NB4 (cell line): ENCODE results near the gene ASB6.

Experiments used
- POLR2A ChIP-seq: IDR thresholded peaks from 2 replicates; pipeline ENCODE4 v1.6.1; 2011; ENCODE audit warnings: mild to moderate bottlenecking; ENCODE audit not compliant: insufficient read length; ENCODE audit errors: extremely low read depth
- TF ChIP-seq, protein P1 (sequence below): IDR thresholded peaks from one replicate; pipeline ENCODE4 v1.5.1; 2012; ENCODE audit warnings: low read depth, low read length

DNA sequence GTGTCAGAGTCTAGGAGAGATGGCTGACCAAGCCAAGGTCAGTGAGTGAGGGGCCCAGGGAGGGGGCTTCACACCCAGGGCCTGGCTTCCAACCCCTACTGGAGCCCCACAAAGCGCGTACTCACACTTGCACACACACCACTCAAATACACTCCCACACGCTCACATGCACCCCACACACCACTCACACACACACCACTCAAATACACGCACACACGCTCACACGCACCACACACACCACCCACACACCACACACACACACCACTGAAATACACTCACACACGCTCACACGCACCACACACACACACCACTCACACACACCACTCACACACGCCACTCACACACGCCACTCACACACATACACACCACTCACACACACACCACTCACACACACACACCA is 5.7 kb upstream of the ASB6 start:
- no peak for TF ChIP-seq POLR2A
- TF ChIP-seq, protein P1, sequence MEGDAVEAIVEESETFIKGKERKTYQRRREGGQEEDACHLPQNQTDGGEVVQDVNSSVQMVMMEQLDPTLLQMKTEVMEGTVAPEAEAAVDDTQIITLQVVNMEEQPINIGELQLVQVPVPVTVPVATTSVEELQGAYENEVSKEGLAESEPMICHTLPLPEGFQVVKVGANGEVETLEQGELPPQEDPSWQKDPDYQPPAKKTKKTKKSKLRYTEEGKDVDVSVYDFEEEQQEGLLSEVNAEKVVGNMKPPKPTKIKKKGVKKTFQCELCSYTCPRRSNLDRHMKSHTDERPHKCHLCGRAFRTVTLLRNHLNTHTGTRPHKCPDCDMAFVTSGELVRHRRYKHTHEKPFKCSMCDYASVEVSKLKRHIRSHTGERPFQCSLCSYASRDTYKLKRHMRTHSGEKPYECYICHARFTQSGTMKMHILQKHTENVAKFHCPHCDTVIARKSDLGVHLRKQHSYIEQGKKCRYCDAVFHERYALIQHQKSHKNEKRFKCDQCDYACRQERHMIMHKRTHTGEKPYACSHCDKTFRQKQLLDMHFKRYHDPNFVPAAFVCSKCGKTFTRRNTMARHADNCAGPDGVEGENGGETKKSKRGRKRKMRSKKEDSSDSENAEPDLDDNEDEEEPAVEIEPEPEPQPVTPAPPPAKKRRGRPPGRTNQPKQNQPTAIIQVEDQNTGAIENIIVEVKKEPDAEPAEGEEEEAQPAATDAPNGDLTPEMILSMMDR: no peak
